T-cell (primary cell): ENCODE measurements around the gene NFIA. TPM values are rescaled to one million over a fixed set of nuclear protein-coding genes. Genes with fewer than 3 reads are reported as not detected.

Source experiments
- ATAC-seq, 4 experiments: fragments of 200-7000 bp in 3 of 4; fragments of 150-1000 bp in 1 of 4; cut with Tn5 transposase; replicated peaks in 1 of 4; 1 replicate in 3 of 4; 2 replicates in 1 of 4; pipeline ENCODE4 v1.10.0; 2021; ENCODE audit warnings: moderate library complexity in 3 of 4, mild to moderate bottlenecking in 2 of 4, moderate number of reproducible peaks in 1 of 4
- CTCF ChIA-PET, 2 donors: fragments of 300-600 bp; sonication (Branson Sonifier 250); formaldehyde crosslinking; loops; one replicate each; lab custom pipeline; 2022; ENCODE audit warnings: antibody characterized with exemption in 2 of 2; lab: Charles Lee
- POLR2A ChIA-PET, 2 donors: fragments of 300-600 bp; sonication (Branson Sonifier 250); formaldehyde crosslinking; loops; one replicate each; lab custom pipeline; 2022; ENCODE audit warnings: antibody characterized with exemption in 2 of 2; lab: Charles Lee
- DNase-seq, 35 experiments: peaks; one replicate each; pipeline versions ENCODE4 v3.0.0 to v3.0.0-alpha.2; 2013 to 2023
- H3K27ac ChIP-seq: one replicate; pipeline ENCODE4 v1.5.1; 2013; ENCODE audit warnings: low read length
- H3K27me3 ChIP-seq, 2 experiments: replicated peaks in 1 of 2; 1 replicate in 1 of 2; 2 replicates in 1 of 2; pipeline versions ENCODE4 v1.6.1 to v1.7.0; 2013; ENCODE audit warnings: low read length in 1 of 2, mixed read lengths in 1 of 2; ENCODE audit not compliant: control insufficient read depth in 2 of 2, insufficient read depth in 2 of 2; ENCODE audit errors: extremely low read depth in 1 of 2
- H3K36me3 ChIP-seq, 2 donors: 1 replicate in 1 of 2; 2 replicates in 1 of 2; pipeline versions ENCODE4 v1.6.1 to v1.7.0; 2013; ENCODE audit warnings: low read length in 1 of 2; ENCODE audit not compliant: control insufficient read depth in 2 of 2, insufficient read depth in 1 of 2; ENCODE audit errors: extremely low read depth in 1 of 2
- H3K4me1 ChIP-seq, 2 experiments: 1 replicate in 1 of 2; 2 replicates in 1 of 2; pipeline versions ENCODE4 v1.6.1 to v1.7.0; 2013; ENCODE audit warnings: low read length in 2 of 2, mixed read lengths in 1 of 2; ENCODE audit not compliant: insufficient read depth in 2 of 2, control insufficient read depth in 1 of 2; ENCODE audit errors: extremely low read depth in 1 of 2
- H3K4me3 ChIP-seq, 2 donors: 1 replicate in 1 of 2; 2 replicates in 1 of 2; pipeline versions ENCODE4 v1.5.1 to v1.7.0; 2013; ENCODE audit warnings: mild to moderate bottlenecking in 2 of 2, low read length in 1 of 2, moderate library complexity in 1 of 2; ENCODE audit not compliant: control insufficient read depth in 1 of 2; ENCODE audit errors: extremely low read depth in 1 of 2
- H3K9me3 ChIP-seq: 2 replicates; pipeline ENCODE4 v1.7.0; 2013
- H3K27ac Mint-ChIP-seq, 2 donors: one replicate each; pipeline ENCODE4 v1.8.0; 2020 to 2021; ENCODE audit warnings: mild to moderate bottlenecking in 2 of 2, mixed read lengths in 2 of 2
- H3K27me3 Mint-ChIP-seq, 2 donors: one replicate each; pipeline ENCODE4 v1.8.0; 2021 to 2022; ENCODE audit warnings: mixed read lengths in 2 of 2
- H3K36me3 Mint-ChIP-seq: one replicate; pipeline ENCODE4 v1.8.0; 2021; ENCODE audit warnings: mixed read lengths
- H3K4me1 Mint-ChIP-seq, 3 donors: one replicate each; pipeline ENCODE4 v1.8.0; 2020 to 2022; ENCODE audit warnings: mixed read lengths in 3 of 3, mild to moderate bottlenecking in 1 of 3
- H3K4me3 Mint-ChIP-seq, 3 donors: one replicate each; pipeline ENCODE4 v1.8.0; 2020 to 2022; ENCODE audit warnings: mild to moderate bottlenecking in 3 of 3, mixed read lengths in 3 of 3, moderate library complexity in 3 of 3
- H3K9me3 Mint-ChIP-seq, 3 donors: one replicate each; pipeline ENCODE4 v1.8.0; 2020 to 2022; ENCODE audit warnings: mixed read lengths in 3 of 3
- WGBS: methylation state at CpG from one replicate; pipeline ENCODE4 v1.1.5; 2013; ENCODE audit warnings: missing lambda C conversion rate; ENCODE audit not compliant: insufficient coverage; 5-methylcytosine and 5-hydroxymethylcytosine counted together
- total RNA-seq, 35 experiments: library from RNA in 6 of 35; stranded (reverse) in 6 of 35; fragments of 120-200 nt in 1 of 35; gene quantifications; one replicate each; pipeline versions ENCODE4 v1.2.1 to v1.2.4 and lab custom pipeline; 2013 to 2026

NFIA gene
- total RNA-seq, 5 donors from 2014 or later (not counting 1 experiment from before 2014, with no cell fraction given) = 5.1 to 10.1 (median 7.1) TPM

GRCh38 chr1:61089338-61089737, 7.0 kb downstream of the NFIA start:
- no peak for ATAC-seq
- peaks cover 7% of the 10 kb centered on the region for H3K36me3 Mint-ChIP-seq
- H3K4me1 ChIP-seq = no peaks in the 10 kb centered on the region
- no peak overlapping the region for H3K4me3 Mint-ChIP-seq
- no peak for DNase-seq
- peaks cover 0 to 2% of the 10 kb centered on the region in 2 experiments for H3K27me3 ChIP-seq
- ChIA-PET CTCF (interaction anchor here in 1 of 2 donors (1.0 kb wide), 1 partner anchor 39 kb away, joined by 4 read pairs; no protein-coding TSS in a partner anchor), POLR2A (no interaction called here)
- no peak overlapping the region for H3K27ac Mint-ChIP-seq
- peaks cover under 1 to 7% (median 4%) of the 10 kb centered on the region in 3 donors for H3K4me1 Mint-ChIP-seq
- no peak overlapping the region for H3K27ac ChIP-seq
- H3K9me3 Mint-ChIP-seq = no peaks in the 10 kb centered on the region
- H3K27me3 Mint-ChIP-seq = peaks cover 0 to under 1% of the 10 kb centered on the region in 2 donors
- H3K4me3 ChIP-seq = no peak overlapping the region
- 88% methylated on average over 2 of the region's 4 CpGs for WGBS
- H3K9me3 ChIP-seq = no peaks in the 10 kb centered on the region
- H3K36me3 ChIP-seq = no peaks in the 10 kb centered on the region

DNA sequence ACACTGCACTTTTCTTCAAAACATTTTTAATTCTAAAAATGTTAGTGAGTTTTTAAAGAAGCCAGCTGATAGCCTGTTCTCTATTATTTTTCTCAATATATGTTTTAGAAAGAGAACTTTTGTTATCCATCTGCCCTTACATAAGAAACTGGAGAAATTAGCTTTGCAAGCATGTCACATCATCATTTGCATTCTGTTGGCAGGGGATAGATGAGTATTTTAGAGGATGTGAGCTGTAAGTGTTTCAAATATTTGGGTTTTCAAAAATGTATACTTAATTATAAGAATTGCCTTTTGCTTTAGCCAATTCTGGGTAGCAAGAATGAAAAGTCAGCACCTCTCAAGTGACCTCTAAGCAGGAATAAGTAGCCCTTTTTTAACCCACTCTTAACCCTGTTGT, 7.4 kb downstream of the NFIA start:
- POLR2A ChIA-PET = no interaction called here
- peaks cover 0 to 3% (median 0%) of the 10 kb centered on the region in 3 donors for H3K4me1 Mint-ChIP-seq

GRCh38 chr1:61090546-61091202, 8.3 kb downstream of the NFIA start:
- Mint-ChIP-seq H3K27ac (no peak overlapping the region), H3K36me3 (peaks cover 7% of the 10 kb centered on the region), H3K4me1 (peaks cover 0 to 7% (median 0%) of the 10 kb centered on the region in 3 donors), H3K27me3 (peaks cover 0 to 5% of the 10 kb centered on the region in 2 donors), H3K4me3 (no peak overlapping the region), H3K9me3 (no peaks in the 10 kb centered on the region)
- ChIA-PET CTCF (no interaction called here), POLR2A (interaction anchor here in 1 of 2 donors (0.9 kb wide), 1 partner anchor 13 kb away, joined by 6 read pairs; no protein-coding TSS in a partner anchor)
- no peaks in the 10 kb centered on the region for H3K9me3 ChIP-seq
- H3K4me3 ChIP-seq = no peak overlapping the region
- no peak overlapping the region for H3K27ac ChIP-seq
- no peaks in the 10 kb centered on the region for H3K4me1 ChIP-seq
- WGBS = 93% methylated on average over 5 of the region's 9 CpGs
- ATAC-seq (no peak), DNase-seq (no peak)
- peaks cover 0 to 2% of the 10 kb centered on the region in 2 experiments for H3K27me3 ChIP-seq
- no peaks in the 10 kb centered on the region for H3K36me3 ChIP-seq

More for the DNA sequence above, 7.4 kb downstream of the NFIA start:
- ATAC-seq = no peak
- no peaks in the 10 kb centered on the region for H3K9me3 Mint-ChIP-seq
- no peak overlapping the region for H3K27ac Mint-ChIP-seq
- Histone ChIP-seq H3K27me3 (peaks cover 0 to 2% of the 10 kb centered on the region in 2 experiments), H3K4me1 (no peaks in the 10 kb centered on the region), H3K4me3 (no peak overlapping the region), H3K27ac (no peak overlapping the region), H3K36me3 (no peaks in the 10 kb centered on the region), H3K9me3 (no peaks in the 10 kb centered on the region)
- CTCF ChIA-PET = no interaction called here
- peaks cover 7% of the 10 kb centered on the region for H3K36me3 Mint-ChIP-seq
- H3K27me3 Mint-ChIP-seq = peaks cover 0 to under 1% of the 10 kb centered on the region in 2 donors
- H3K4me3 Mint-ChIP-seq = no peak overlapping the region
- DNase-seq = no peak

DNA sequence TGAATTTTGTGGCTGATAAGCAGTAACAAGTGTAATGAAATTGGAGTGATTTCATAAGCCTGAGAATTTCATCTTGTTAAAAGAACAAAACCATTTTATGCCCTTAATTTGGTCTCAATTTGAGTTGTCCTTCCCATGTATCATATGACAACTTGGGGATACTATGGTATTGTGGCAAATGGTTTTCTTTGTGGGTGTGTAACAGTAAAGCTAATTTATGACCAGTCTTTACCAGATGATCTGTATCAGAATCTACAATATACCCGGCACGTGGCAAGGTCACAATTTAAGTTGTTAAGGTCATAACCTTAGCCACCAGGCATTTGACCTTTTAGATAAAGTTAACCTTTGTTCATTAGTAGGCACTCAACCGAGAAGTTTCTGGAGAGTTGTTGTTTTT, 9.1 kb downstream of the NFIA start:
- POLR2A ChIA-PET = interaction anchor here in 1 of 2 donors (0.9 kb wide), 1 partner anchor 14 kb away, joined by 6 read pairs; no protein-coding TSS in a partner anchor

DNA sequence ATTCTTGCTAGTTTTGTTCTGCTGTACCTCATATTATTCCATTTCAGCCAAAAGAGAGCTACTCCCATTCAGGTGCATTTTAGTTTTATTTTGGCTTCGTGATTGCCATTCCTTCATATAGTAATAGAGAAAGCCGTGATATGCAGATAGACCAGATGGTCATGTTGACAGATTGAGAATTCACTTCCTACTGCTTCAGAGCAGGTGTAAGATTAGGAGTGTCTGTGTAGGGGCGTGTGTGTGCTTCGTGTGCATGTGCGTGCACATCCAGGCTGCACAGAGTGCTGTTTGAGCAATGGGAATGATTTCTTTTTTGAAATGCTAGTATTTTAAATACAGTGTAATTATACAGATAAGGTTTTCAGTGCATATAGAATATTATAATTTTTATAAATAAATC, 10.3 kb downstream of the NFIA start:
- 100% methylated on average over 1 of the region's 5 CpGs for WGBS
- peaks cover 0 to 7% (median 0%) of the 10 kb centered on the region in 3 donors for H3K4me1 Mint-ChIP-seq
- no peak for ATAC-seq
- Histone ChIP-seq H3K4me1 (no peaks in the 10 kb centered on the region), H3K27ac (no peak overlapping the region), H3K36me3 (no peaks in the 10 kb centered on the region), H3K9me3 (no peaks in the 10 kb centered on the region), H3K4me3 (no peak overlapping the region), H3K27me3 (peaks cover 0 to 2% of the 10 kb centered on the region in 2 experiments)
- no peak overlapping the region for H3K4me3 Mint-ChIP-seq
- ChIA-PET CTCF (no interaction called here), POLR2A (no interaction called here)
- H3K36me3 Mint-ChIP-seq = peaks cover 7% of the 10 kb centered on the region
- DNase-seq = no peak
- H3K27me3 Mint-ChIP-seq = peaks cover 0 to 5% of the 10 kb centered on the region in 2 donors
- H3K9me3 Mint-ChIP-seq = no peaks in the 10 kb centered on the region
- H3K27ac Mint-ChIP-seq = no peak overlapping the region

More for the DNA sequence above, 9.1 kb downstream of the NFIA start:
- CTCF ChIA-PET = interaction anchor here in 1 of 2 donors (0.6 kb wide), 1 partner anchor 10 kb away, joined by 3 read pairs; no protein-coding TSS in a partner anchor
- H3K4me1 Mint-ChIP-seq = peaks cover 0 to 7% (median 0%) of the 10 kb centered on the region in 3 donors
- no peaks in the 10 kb centered on the region for H3K36me3 ChIP-seq
- H3K4me1 ChIP-seq = no peaks in the 10 kb centered on the region
- no peak overlapping the region for H3K27ac ChIP-seq
- no peaks in the 10 kb centered on the region for H3K9me3 Mint-ChIP-seq
- H3K9me3 ChIP-seq = no peaks in the 10 kb centered on the region
- H3K4me3 Mint-ChIP-seq = no peak overlapping the region
- H3K4me3 ChIP-seq = no peak overlapping the region
- DNase-seq = no peak
- peaks cover 7% of the 10 kb centered on the region for H3K36me3 Mint-ChIP-seq
- H3K27ac Mint-ChIP-seq = no peak overlapping the region
- no peak for ATAC-seq
- H3K27me3 Mint-ChIP-seq = peaks cover 0 to 5% of the 10 kb centered on the region in 2 donors
- WGBS = no CpG with 5 or more reads among the region's 3 CpGs
- peaks cover 0 to 2% of the 10 kb centered on the region in 2 experiments for H3K27me3 ChIP-seq

GRCh38 chr1:61093525-61094137, 11.3 kb downstream of the NFIA start:
- H3K27ac ChIP-seq = no peak overlapping the region
- no peaks in the 10 kb centered on the region for H3K9me3 ChIP-seq
- ChIA-PET CTCF (interaction anchor here in 1 of 2 donors (1.7 kb wide), 1 partner anchor 44 kb away, joined by 4 read pairs; no protein-coding TSS in a partner anchor), POLR2A (interaction anchor here in 1 of 2 donors (0.5 kb wide), 1 partner anchor 207 kb away, joined by 3 read pairs; no protein-coding TSS in a partner anchor)
- no peaks in the 10 kb centered on the region for H3K4me1 ChIP-seq
- H3K4me3 Mint-ChIP-seq = no peak overlapping the region
- no peaks in the 10 kb centered on the region for H3K36me3 ChIP-seq
- peaks cover 0 to 5% of the 10 kb centered on the region in 2 donors for H3K27me3 Mint-ChIP-seq
- no CpG with 5 or more reads among the region's 2 CpGs for WGBS
- H3K36me3 Mint-ChIP-seq = peaks cover 4% of the 10 kb centered on the region
- peaks cover 0 to 7% (median 0%) of the 10 kb centered on the region in 3 donors for H3K4me1 Mint-ChIP-seq
- H3K9me3 Mint-ChIP-seq = no peaks in the 10 kb centered on the region
- no peak overlapping the region for H3K27ac Mint-ChIP-seq
- H3K4me3 ChIP-seq = no peak overlapping the region
- no peak for DNase-seq
- peaks cover 0 to 2% of the 10 kb centered on the region in 2 experiments for H3K27me3 ChIP-seq
- no peak for ATAC-seq
